Left ventricle myocardium inferior (tissue), 1 donor: ENCODE data around the gene ROPN1L. TPM values are rescaled to one million over a fixed set of nuclear protein-coding genes. Genes with fewer than 3 reads are reported as not detected.

Experiments used
- DNase-seq: peaks from one replicate; pipeline ENCODE4 v3.0.0-alpha.2; 2020
- H3K27ac ChIP-seq: fragments of 200-600 bp; replicated peaks from 2 replicates; pipeline ENCODE4 v1.8.0; 2021
- H3K27me3 ChIP-seq: fragments of 200-600 bp; 2 replicates; pipeline ENCODE4 v1.8.0; 2021; ENCODE audit warnings: low read depth
- H3K36me3 ChIP-seq: fragments of 200-600 bp; 2 replicates; pipeline ENCODE4 v1.8.0; 2021
- H3K4me1 ChIP-seq: fragments of 200-600 bp; 2 replicates; pipeline ENCODE4 v1.8.0; 2021
- H3K4me3 ChIP-seq: fragments of 200-600 bp; 2 replicates; pipeline ENCODE4 v1.8.0; 2021; ENCODE audit warnings: mild to moderate bottlenecking, moderate library complexity
- H3K9me3 ChIP-seq: fragments of 200-600 bp; replicated peaks from 2 replicates; pipeline ENCODE4 v1.8.0; 2021
- intact Hi-C: fragments of 100-400 bp; cut with micrococcal nuclease; formaldehyde crosslinking; loops from one replicate; pipeline ENCODE4 v1.11.0; 2022
- total RNA-seq: library from RNA; stranded (reverse); fragmentation: NEBNext Ultra II Directional; extraction: Animal tissue kit (Norgen Biotek cat#: 25700); gene quantifications from one replicate; pipeline ENCODE4 v1.2.1, GENCODE V29; 2021
- TF ChIP-seq, protein P1 (sequence below): fragments of 200-600 bp; IDR thresholded peaks from 2 replicates; pipeline ENCODE4 v1.8.0; 2021; ENCODE audit warnings: antibody characterized with exemption, mild to moderate bottlenecking, borderline replicate concordance
- donor health status: DM: no; HTN: yes; CAD: no; lungs with severe emphysema.

ROPN1L gene
- total RNA-seq, 1 donor from 2014 or later = 0.38 TPM

- TF ChIP-seq, protein P1, sequence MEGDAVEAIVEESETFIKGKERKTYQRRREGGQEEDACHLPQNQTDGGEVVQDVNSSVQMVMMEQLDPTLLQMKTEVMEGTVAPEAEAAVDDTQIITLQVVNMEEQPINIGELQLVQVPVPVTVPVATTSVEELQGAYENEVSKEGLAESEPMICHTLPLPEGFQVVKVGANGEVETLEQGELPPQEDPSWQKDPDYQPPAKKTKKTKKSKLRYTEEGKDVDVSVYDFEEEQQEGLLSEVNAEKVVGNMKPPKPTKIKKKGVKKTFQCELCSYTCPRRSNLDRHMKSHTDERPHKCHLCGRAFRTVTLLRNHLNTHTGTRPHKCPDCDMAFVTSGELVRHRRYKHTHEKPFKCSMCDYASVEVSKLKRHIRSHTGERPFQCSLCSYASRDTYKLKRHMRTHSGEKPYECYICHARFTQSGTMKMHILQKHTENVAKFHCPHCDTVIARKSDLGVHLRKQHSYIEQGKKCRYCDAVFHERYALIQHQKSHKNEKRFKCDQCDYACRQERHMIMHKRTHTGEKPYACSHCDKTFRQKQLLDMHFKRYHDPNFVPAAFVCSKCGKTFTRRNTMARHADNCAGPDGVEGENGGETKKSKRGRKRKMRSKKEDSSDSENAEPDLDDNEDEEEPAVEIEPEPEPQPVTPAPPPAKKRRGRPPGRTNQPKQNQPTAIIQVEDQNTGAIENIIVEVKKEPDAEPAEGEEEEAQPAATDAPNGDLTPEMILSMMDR = no peak
- no peak for DNase-seq
- no peaks in the 10 kb centered on the region for H3K27me3 ChIP-seq
- H3K36me3 ChIP-seq = peaks cover 88% of the 10 kb centered on the region
- H3K4me3 ChIP-seq = no peak overlapping the region
- intact Hi-C loops = loop anchor here (10.0 kb wide), 1 partner anchor 136 kb away; no protein-coding TSS in a partner anchor
- no peak overlapping the region for H3K27ac ChIP-seq
- H3K9me3 ChIP-seq = no peaks in the 10 kb centered on the region
- H3K4me1 ChIP-seq = peaks cover 17% of the 10 kb centered on the region
Measured at GRCh38 chr5:10420932-10421331, 20.7 kb upstream of the ROPN1L start.

- TF ChIP-seq, protein P1 = no peak
- Histone ChIP-seq H3K4me1 (peaks cover 17% of the 10 kb centered on the region), H3K27ac (peak overlapping the region; percentile 31), H3K4me3 (no peak overlapping the region), H3K36me3 (peaks cover 88% of the 10 kb centered on the region), H3K9me3 (no peaks in the 10 kb centered on the region), H3K27me3 (no peaks in the 10 kb centered on the region)
- no peak for DNase-seq
- intact Hi-C loops = loop anchor here (10.0 kb wide), 1 partner anchor 137 kb away; no protein-coding TSS in a partner anchor
Measured at GRCh38 chr5:10421896-10422691, 19.6 kb upstream of the ROPN1L start.

DNA sequence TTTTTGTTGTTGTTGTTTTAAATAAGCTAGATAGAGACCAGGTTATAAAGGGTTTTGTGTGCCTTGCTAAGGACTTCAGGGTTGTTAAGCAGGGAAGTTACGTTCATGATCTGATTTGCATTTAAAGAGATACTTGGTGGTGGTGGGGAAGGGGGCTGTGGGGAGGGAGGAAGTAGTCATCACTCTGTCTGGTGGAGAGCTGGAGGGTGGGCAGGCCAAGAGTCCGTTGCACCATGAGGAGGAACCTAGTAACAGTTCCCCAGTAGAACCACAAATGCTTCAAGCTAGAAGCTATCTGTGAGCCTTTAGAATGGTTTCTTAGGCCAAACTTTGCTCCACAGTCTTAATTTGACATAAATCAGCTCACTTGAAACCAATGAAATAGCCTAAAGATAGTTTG, 18.7 kb upstream of the ROPN1L start:
- no peaks in the 10 kb centered on the region for H3K9me3 ChIP-seq
- H3K27ac ChIP-seq = no peak overlapping the region
- intact Hi-C loops = loop anchor here (10.0 kb wide), 1 partner anchor 138 kb away; no protein-coding TSS in a partner anchor
- H3K4me3 ChIP-seq = no peak overlapping the region
- DNase-seq = no peak
- H3K4me1 ChIP-seq = peaks cover 17% of the 10 kb centered on the region
- H3K27me3 ChIP-seq = no peaks in the 10 kb centered on the region
- peaks cover 88% of the 10 kb centered on the region for H3K36me3 ChIP-seq
- TF ChIP-seq, protein P1 = no peak

GRCh38 chr5:10424124-10424731, 17.5 kb upstream of the ROPN1L start:
- Histone ChIP-seq H3K9me3 (no peaks in the 10 kb centered on the region), H3K27me3 (no peaks in the 10 kb centered on the region), H3K27ac (no peak overlapping the region), H3K36me3 (peaks cover 88% of the 10 kb centered on the region), H3K4me1 (peaks cover 17% of the 10 kb centered on the region), H3K4me3 (no peak overlapping the region)
- TF ChIP-seq, protein P1 = peak; percentile 68
- intact Hi-C loops = loop anchor here (10.0 kb wide), 1 partner anchor 139 kb away; no protein-coding TSS in a partner anchor
- DNase-seq = no peak

- intact Hi-C loops = loop anchor here (10.0 kb wide), 1 partner anchor 142 kb away; no protein-coding TSS in a partner anchor
- no peaks in the 10 kb centered on the region for H3K4me1 ChIP-seq
- H3K4me3 ChIP-seq = no peak overlapping the region
- no peak for DNase-seq
- H3K9me3 ChIP-seq = no peaks in the 10 kb centered on the region
- H3K27ac ChIP-seq = no peak overlapping the region
- no peaks in the 10 kb centered on the region for H3K27me3 ChIP-seq
- TF ChIP-seq, protein P1 = no peak
- H3K36me3 ChIP-seq = peaks cover 88% of the 10 kb centered on the region
Measured at GRCh38 chr5:10427201-10427600, 14.5 kb upstream of the ROPN1L start.
